Measurements from ENCODE around the gene MICALL2.

- no peak for TF ChIP-seq CTCF (IDR thresholded peaks at IDR 0.05)
- no peak for TF ChIP-seq POLR2A (IDR thresholded peaks at IDR 0.05)
These were observed 51.4 kb downstream of the MICALL2 start for GRCh38 chr7:1407892-1408291.

All from uterus (tissue), 2 donors.